B cell (primary cell): ENCODE measurements around the gene IFT122.
"Not testable (repeated sequence)": the region's sequence is repeated elsewhere in the genome, so short reads cannot be mapped to it uniquely, and the experiment has no call there.

Source experiments
- EZH2 ChIP-seq: IDR thresholded peaks from 2 replicates; pipeline ENCODE4 v1.6.1; 2012; ENCODE audit warnings: borderline replicate concordance, low read depth, mild to moderate bottlenecking, moderate library complexity, low read length; ENCODE audit not compliant: insufficient read depth, poor library complexity, severe bottlenecking
- TF ChIP-seq, protein P1 (sequence below): fragments of 200-600 bp; IDR thresholded peaks from one replicate; pipeline ENCODE4 v1.8.0; 2022; ENCODE audit warnings: antibody characterized with exemption, mild to moderate bottlenecking

DNA sequence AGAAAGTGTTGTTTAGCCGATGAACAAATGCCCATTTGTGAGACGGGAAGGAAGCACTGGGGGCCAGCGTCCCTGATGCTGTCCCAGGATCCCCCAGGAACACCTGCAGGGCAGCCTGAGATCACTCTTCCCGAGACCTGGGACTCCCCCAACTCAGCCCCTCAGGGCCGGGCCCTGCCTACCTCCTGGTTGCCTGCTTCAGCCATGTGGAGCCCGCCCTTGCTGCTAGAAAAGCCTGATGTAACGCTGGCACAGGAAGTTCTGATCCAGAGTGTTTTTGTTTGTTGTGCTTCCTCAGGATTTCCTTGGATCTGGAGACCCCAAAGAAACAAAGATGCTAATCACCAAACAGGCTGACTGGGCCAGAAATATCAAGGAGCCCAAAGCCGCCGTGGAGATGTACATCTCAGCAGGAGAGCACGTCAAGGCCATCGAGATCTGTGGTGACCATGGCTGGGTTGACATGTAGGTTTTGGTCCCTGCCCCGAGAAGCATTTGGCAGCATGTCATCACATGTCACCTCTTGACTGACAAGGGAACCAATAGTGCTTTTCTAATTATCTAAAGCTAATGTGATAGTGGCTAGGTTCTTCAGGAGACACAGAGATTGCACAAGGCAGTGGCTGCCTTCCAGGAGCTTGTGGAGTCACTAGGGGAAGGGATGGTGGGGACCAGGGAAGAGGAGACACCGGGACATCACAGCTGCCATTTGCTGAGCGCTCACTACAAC is 59.7 kb downstream of the IFT122 start:
- TF ChIP-seq, protein P1, sequence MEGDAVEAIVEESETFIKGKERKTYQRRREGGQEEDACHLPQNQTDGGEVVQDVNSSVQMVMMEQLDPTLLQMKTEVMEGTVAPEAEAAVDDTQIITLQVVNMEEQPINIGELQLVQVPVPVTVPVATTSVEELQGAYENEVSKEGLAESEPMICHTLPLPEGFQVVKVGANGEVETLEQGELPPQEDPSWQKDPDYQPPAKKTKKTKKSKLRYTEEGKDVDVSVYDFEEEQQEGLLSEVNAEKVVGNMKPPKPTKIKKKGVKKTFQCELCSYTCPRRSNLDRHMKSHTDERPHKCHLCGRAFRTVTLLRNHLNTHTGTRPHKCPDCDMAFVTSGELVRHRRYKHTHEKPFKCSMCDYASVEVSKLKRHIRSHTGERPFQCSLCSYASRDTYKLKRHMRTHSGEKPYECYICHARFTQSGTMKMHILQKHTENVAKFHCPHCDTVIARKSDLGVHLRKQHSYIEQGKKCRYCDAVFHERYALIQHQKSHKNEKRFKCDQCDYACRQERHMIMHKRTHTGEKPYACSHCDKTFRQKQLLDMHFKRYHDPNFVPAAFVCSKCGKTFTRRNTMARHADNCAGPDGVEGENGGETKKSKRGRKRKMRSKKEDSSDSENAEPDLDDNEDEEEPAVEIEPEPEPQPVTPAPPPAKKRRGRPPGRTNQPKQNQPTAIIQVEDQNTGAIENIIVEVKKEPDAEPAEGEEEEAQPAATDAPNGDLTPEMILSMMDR: not testable (repeated sequence)
- not testable (repeated sequence) for TF ChIP-seq EZH2
